Neuronal stem cell (in vitro differentiated cells): ENCODE results near the gene SPSB2.

ENCODE experiments used
- DNase-seq: peaks from one replicate; pipeline ENCODE4 v3.0.0-alpha.2; 2013; ENCODE audit warnings: low spot score
- H2AFZ ChIP-seq: one replicate; pipeline ENCODE4 v1.6.1; 2013; ENCODE audit warnings: mild to moderate bottlenecking, low read length, inconsistent platforms
- H2AK5ac ChIP-seq: 2 replicates; pipeline ENCODE4 v1.6.1; 2013; ENCODE audit warnings: low read depth, mild to moderate bottlenecking, inconsistent platforms, low read length, moderate library complexity, mixed read lengths
- H2BK120ac ChIP-seq: 2 replicates; pipeline ENCODE4 v1.6.1; 2013; ENCODE audit warnings: low read depth, mild to moderate bottlenecking, inconsistent platforms, low read length, moderate library complexity, mixed read lengths
- H2BK12ac ChIP-seq: one replicate; pipeline ENCODE4 v1.6.1; 2013; ENCODE audit warnings: low read length, inconsistent platforms
- H2BK15ac ChIP-seq: 2 replicates; pipeline ENCODE4 v1.6.1; 2013; ENCODE audit warnings: mild to moderate bottlenecking, low read length, inconsistent platforms, mixed read lengths
- H2BK5ac ChIP-seq: one replicate; pipeline ENCODE4 v1.6.1; 2013; ENCODE audit warnings: inconsistent platforms, mild to moderate bottlenecking, low read length, moderate library complexity
- H3K14ac ChIP-seq: one replicate; pipeline ENCODE4 v1.6.1; 2013; ENCODE audit warnings: low read length, inconsistent platforms
- H3K18ac ChIP-seq: 2 replicates; pipeline ENCODE4 v1.6.1; 2013; ENCODE audit warnings: low read length, inconsistent platforms
- H3K23ac ChIP-seq: 2 replicates; pipeline ENCODE4 v1.6.1; 2013; ENCODE audit warnings: low read depth, mild to moderate bottlenecking, mixed read lengths, low read length, inconsistent platforms; ENCODE audit not compliant: poor library complexity
- H3K27ac ChIP-seq: replicated peaks from 3 replicates; pipeline ENCODE4 v1.5.1; 2013; ENCODE audit warnings: low read length, inconsistent platforms
- H3K27me3 ChIP-seq, 3 experiments: 2 replicates each; pipeline ENCODE4 v1.6.1; 2013; ENCODE audit warnings: low read length in 3 of 3, mild to moderate bottlenecking in 2 of 3, inconsistent platforms in 1 of 3, low read depth in 1 of 3, mixed read lengths in 1 of 3, moderate library complexity in 1 of 3; ENCODE audit not compliant: control insufficient read depth in 3 of 3, insufficient read depth in 3 of 3
- H3K36me3 ChIP-seq, 2 donors: replicated peaks in 1 of 2; 2 replicates each; pipeline ENCODE4 v1.6.1; 2013; ENCODE audit warnings: low read length in 2 of 2; ENCODE audit not compliant: control insufficient read depth in 2 of 2, insufficient read depth in 2 of 2
- H3K4ac ChIP-seq: 2 replicates; pipeline ENCODE4 v1.6.1; 2013; ENCODE audit warnings: inconsistent platforms, mild to moderate bottlenecking, low read length, moderate library complexity
- H3K4me1 ChIP-seq, 2 donors: 1 replicate in 1 of 2; 2 replicates in 1 of 2; pipeline ENCODE4 v1.6.1; 2013; ENCODE audit warnings: low read length in 2 of 2, low read depth in 1 of 2; ENCODE audit not compliant: control insufficient read depth in 2 of 2, insufficient read depth in 1 of 2
- H3K4me2 ChIP-seq: one replicate; pipeline ENCODE4 v1.6.1; 2013; ENCODE audit warnings: mild to moderate bottlenecking, low read length, inconsistent platforms; ENCODE audit not compliant: insufficient read depth, poor library complexity, severe bottlenecking
- H3K4me3 ChIP-seq, 2 donors: 2 replicates each; pipeline ENCODE4 v1.5.1; 2013; ENCODE audit warnings: low read length in 2 of 2, mild to moderate bottlenecking in 2 of 2, inconsistent platforms in 1 of 2, moderate library complexity in 1 of 2
- H3K79me1 ChIP-seq: one replicate; pipeline ENCODE4 v1.6.1; 2013; ENCODE audit warnings: low read depth, mild to moderate bottlenecking, inconsistent platforms, low read length, moderate library complexity
- H3K9ac ChIP-seq: one replicate; pipeline ENCODE4 v1.6.1; 2013; ENCODE audit warnings: mild to moderate bottlenecking, low read depth, low read length, inconsistent platforms; ENCODE audit not compliant: poor library complexity
- H3K9me3 ChIP-seq, 2 donors: replicated peaks in 1 of 2; 2 replicates each; pipeline versions ENCODE3 to v1.6.1; 2013; ENCODE audit warnings: low read length in 2 of 2, mild to moderate bottlenecking in 2 of 2, inconsistent platforms in 1 of 2, low read depth in 1 of 2, mixed read lengths in 1 of 2, moderate library complexity in 1 of 2; ENCODE audit not compliant: control insufficient read depth in 2 of 2, insufficient read depth in 1 of 2
- H4K8ac ChIP-seq: one replicate; pipeline ENCODE4 v1.6.1; 2013; ENCODE audit warnings: low read depth, mild to moderate bottlenecking, inconsistent platforms, low read length, moderate library complexity
- H4K91ac ChIP-seq: one replicate; pipeline ENCODE4 v1.6.1; 2013; ENCODE audit warnings: low read length, low read depth, mild to moderate bottlenecking, inconsistent platforms; ENCODE audit not compliant: poor library complexity
- WGBS, 2 donors: extraction: QIAGEN DNeasy Blood & Tissue Kit; methylation state at CpG; one replicate each; pipeline ENCODE4 v1.1.7; 2013; ENCODE audit warnings: missing lambda C conversion rate in 2 of 2, mixed read lengths in 1 of 2; ENCODE audit not compliant: insufficient read length in 2 of 2, insufficient replicate concordance in 1 of 2; ENCODE audit errors: extremely low coverage in 2 of 2; 5-methylcytosine and 5-hydroxymethylcytosine counted together

The SPSB2 gene

DNA sequence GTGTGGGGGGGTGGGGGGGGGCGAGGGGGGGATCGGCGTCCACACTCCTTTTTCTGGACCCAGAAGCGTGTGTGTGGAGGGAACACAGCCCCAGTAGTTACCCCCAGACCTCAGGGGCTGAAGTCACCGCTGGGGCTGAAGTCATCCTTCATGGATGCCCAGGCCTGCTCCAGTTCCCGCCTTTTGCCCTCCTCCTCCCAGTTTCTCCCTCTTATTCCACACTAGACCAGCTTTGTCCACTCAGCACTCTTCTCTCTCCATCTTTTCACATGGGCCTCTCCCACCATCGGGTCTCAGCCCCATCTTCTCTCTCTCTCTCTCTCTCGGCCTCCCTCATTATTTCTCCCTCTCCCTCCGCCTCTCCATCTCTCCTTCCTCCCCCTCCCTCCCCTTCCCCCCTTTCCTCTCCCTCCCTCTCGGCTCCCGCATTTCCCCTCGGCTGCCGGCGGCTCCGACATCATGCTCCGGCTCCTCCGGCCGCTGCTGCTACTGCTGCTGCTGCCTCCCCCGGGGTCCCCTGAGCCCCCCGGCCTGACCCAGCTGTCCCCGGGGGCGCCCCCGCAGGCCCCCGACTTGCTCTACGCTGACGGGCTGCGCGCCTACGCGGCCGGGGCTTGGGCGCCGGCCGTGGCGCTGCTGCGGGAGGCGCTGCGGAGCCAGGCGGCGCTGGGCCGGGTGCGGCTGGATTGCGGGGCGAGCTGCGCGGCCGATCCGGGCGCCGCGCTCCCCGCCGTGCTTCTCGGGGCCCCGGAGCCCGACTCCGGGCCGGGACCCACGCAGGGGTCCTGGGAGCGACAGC, 44.9 kb downstream of the SPSB2 start, which contains the start of gene P3H3:
TSS of gene P3H3 (plus strand) at position 426 of the 799 bp plus-strand sequence. CDS start at position 460, 34 bp downstream.
- peaks cover 36% of the 10 kb centered on the region for H3K79me1 ChIP-seq
- H3K36me3 ChIP-seq, result peaks cover 29 to 31% of the 10 kb centered on the region in 2 donors
- peak within 1 kb of the TSS; percentile 77 for H3K4me2 ChIP-seq
- peak within 1 kb of the TSS; percentile 87 to 99 for H3K4me3 ChIP-seq
- peak within 1 kb of the TSS; percentile 94 for H3K4ac ChIP-seq
- no peaks in the 10 kb centered on the region for H3K27me3 ChIP-seq
- peak within 1 kb of the TSS; percentile 91 for H3K27ac ChIP-seq
- peak within 1 kb of the TSS; percentile 89 for H4K91ac ChIP-seq
- peak within 1 kb of the TSS; percentile 48 for H4K8ac ChIP-seq
- H2AFZ ChIP-seq, result peak within 1 kb of the TSS; percentile 61
- H2BK5ac ChIP-seq, result peak within 1 kb of the TSS; percentile 83
- peak within 1 kb of the TSS; percentile 99 for H3K14ac ChIP-seq
- peaks cover 16 to 22% of the 10 kb centered on the region in 2 donors for H3K4me1 ChIP-seq
- H2AK5ac ChIP-seq, result peak within 1 kb of the TSS; percentile 99
- H3K23ac ChIP-seq, result peak within 1 kb of the TSS; percentile 98
- DNase-seq, result no peak
- H3K18ac ChIP-seq, result peak within 1 kb of the TSS; percentile 95
- H2BK120ac ChIP-seq, result peak within 1 kb of the TSS; percentile 89
- peak within 1 kb of the TSS; percentile 82 for H2BK15ac ChIP-seq
- no CpG with 5 or more reads among the region's 60 CpGs for WGBS, 2 donors
- H3K9ac ChIP-seq, result peak within 1 kb of the TSS; percentile 98
- peak within 1 kb of the TSS; percentile 82 for H2BK12ac ChIP-seq
- peaks cover 0 to 3% of the 10 kb centered on the region in 2 donors for H3K9me3 ChIP-seq

DNA sequence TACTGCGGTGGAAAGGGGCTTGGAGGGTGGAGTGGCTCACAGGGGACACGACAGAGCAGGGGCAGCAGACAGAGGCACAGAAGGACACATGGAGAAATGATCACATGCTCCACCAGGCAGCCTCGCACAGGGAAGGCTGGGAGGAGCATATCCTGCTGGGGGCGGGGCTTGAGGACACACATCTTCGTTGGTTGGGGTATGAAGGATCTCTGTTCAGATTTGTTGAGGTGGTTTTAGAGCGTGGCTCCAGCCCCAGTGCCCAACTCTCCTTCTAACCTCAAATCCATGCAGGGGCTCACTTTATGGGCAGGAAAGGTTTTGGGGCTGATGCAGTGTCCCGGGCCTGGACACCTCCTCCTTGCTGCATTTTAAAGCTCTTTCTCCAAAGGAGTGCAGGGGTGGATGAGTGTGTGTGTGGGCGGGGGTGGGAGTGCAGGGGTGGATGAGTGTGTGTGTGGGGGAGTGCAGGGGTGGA, 45.6 kb downstream of the SPSB2 start:
- Histone ChIP-seq H3K4me2 (peak overlapping the region; percentile 38), H3K18ac (peak overlapping the region; percentile 63), H4K91ac (no peak overlapping the region), H3K9me3 (peaks cover 0 to 3% of the 10 kb centered on the region in 2 donors), H2AFZ (peak overlapping the region; percentile 60), H2BK12ac (peak overlapping the region; percentile 75), H3K14ac (no peak overlapping the region), H3K36me3 (peaks cover 29% of the 10 kb centered on the region in 2 donors), H2AK5ac (peak overlapping the region; percentile 96), H4K8ac (no peak overlapping the region), H3K4ac (peak overlapping the region; percentile 71), H3K27ac (peak overlapping the region; percentile 83), H3K4me1 (peaks cover 16 to 28% of the 10 kb centered on the region in 2 donors), H2BK5ac (no peak overlapping the region), H3K79me1 (peaks cover 36% of the 10 kb centered on the region), H2BK15ac (peak overlapping the region; percentile 82), H3K23ac (no peak overlapping the region), H3K9ac (no peak overlapping the region), H3K27me3 (no peaks in the 10 kb centered on the region), H3K4me3 (peak overlapping the region in 1 of 2 donors; percentile 25), H2BK120ac (no peak overlapping the region)
- WGBS, 2 donors, result no CpG with 5 or more reads among the region's 8 CpGs
- peak; percentile 83 for DNase-seq

DNA sequence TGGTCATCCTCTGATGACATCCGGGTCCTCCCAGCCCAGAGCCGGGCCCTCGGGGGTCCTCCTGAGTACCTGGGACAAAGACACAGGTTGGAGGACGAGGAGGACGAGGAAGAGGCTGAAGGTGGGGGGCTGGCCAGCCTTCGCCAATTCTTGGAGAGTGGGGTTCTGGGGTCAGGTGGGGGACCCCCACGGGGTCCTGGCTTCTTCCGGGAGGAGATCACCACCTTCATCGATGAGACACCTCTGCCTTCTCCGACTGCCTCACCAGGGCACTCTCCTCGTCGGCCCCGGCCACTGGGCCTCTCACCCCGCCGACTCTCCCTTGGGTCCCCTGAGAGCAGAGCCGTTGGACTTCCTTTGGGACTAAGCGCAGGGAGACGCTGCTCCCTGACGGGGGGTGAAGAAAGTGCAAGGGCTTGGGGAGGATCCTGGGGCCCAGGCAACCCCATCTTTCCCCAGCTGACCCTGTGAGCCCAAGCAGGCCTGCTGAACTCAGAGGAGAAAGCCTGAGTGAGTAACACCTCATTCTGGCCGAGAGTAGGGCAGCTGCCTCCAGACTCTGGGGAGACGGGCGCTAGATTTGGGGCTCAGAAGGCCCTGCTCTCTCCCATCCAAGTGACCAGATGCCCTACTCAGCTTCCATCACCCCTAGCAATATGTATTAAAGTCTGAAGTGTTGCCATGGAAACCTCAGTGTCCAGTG, 46.2 kb downstream of the SPSB2 start:
- Histone ChIP-seq H3K4ac (peak overlapping the region; percentile 71), H2BK12ac (peak overlapping the region; percentile 75)

More for the DNA sequence above, 46.2 kb downstream of the SPSB2 start:
- peak overlapping the region; percentile 82 for H2BK15ac ChIP-seq
- H3K9me3 ChIP-seq, result peaks cover 0 to 3% of the 10 kb centered on the region in 2 donors
- H3K4me3 ChIP-seq, result no peak overlapping the region
- no CpG with 5 or more reads among the region's 22 CpGs for WGBS, 2 donors
- peak overlapping the region; percentile 64 for H3K9ac ChIP-seq
- H2AK5ac ChIP-seq, result peak overlapping the region; percentile 96
- no peak overlapping the region for H4K8ac ChIP-seq
- H2AFZ ChIP-seq, result no peak overlapping the region
- H2BK5ac ChIP-seq, result peak overlapping the region; percentile 75
- H3K18ac ChIP-seq, result peak overlapping the region; percentile 63
- no peak overlapping the region for H4K91ac ChIP-seq
- H3K4me2 ChIP-seq, result peak overlapping the region; percentile 38
- H3K14ac ChIP-seq, result no peak overlapping the region
- H3K36me3 ChIP-seq, result peaks cover 23 to 25% of the 10 kb centered on the region in 2 donors
- no peak overlapping the region for H2BK120ac ChIP-seq
- peak overlapping the region; percentile 83 for H3K27ac ChIP-seq
- H3K79me1 ChIP-seq, result peaks cover 36% of the 10 kb centered on the region
- DNase-seq, result no peak
- H3K23ac ChIP-seq, result no peak overlapping the region
- peaks cover 20 to 33% of the 10 kb centered on the region in 2 donors for H3K4me1 ChIP-seq
- no peaks in the 10 kb centered on the region for H3K27me3 ChIP-seq
